Measurements from ENCODE around the gene LAMC2. TPM values are rescaled to one million over a fixed set of nuclear protein-coding genes. Genes with fewer than 3 reads are reported as not detected.
A peak's percentile ranks its signal among the peaks of the same experiment; 100 is the strongest.

Gene LAMC2
- total and polyA plus RNA-seq, 7 donors: 0.25 to 1.3 (median 0.99) TPM

DNA sequence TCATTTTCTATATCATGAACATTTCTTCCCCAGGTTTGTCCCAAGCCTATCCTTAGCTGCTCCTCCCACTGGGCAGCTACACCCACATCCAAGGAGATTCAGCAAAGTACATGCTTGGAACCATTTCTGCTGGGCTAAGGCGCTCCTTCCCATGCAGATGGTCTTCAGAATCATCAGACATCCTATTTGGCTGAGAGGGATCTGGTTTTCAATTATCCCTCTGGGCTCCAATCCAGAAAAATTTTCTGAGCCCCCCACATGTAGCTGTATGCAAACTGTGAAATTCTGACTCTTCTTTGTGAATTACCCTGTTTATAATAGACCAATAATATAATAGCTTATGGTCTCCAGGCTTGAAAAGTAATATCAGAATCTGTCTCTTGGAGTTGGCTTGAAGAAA is 99.2 kb downstream of the LAMC2 start:
- intact Hi-C loops (cut with DNase I): loop anchor here in 1 of 2 donors (10.0 kb wide), 1 partner anchor 180 kb away; no protein-coding TSS in a partner anchor
- TF ChIP-seq, protein P1, sequence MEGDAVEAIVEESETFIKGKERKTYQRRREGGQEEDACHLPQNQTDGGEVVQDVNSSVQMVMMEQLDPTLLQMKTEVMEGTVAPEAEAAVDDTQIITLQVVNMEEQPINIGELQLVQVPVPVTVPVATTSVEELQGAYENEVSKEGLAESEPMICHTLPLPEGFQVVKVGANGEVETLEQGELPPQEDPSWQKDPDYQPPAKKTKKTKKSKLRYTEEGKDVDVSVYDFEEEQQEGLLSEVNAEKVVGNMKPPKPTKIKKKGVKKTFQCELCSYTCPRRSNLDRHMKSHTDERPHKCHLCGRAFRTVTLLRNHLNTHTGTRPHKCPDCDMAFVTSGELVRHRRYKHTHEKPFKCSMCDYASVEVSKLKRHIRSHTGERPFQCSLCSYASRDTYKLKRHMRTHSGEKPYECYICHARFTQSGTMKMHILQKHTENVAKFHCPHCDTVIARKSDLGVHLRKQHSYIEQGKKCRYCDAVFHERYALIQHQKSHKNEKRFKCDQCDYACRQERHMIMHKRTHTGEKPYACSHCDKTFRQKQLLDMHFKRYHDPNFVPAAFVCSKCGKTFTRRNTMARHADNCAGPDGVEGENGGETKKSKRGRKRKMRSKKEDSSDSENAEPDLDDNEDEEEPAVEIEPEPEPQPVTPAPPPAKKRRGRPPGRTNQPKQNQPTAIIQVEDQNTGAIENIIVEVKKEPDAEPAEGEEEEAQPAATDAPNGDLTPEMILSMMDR (IDR thresholded peaks at IDR 0.05): no peak
- no peak overlapping the region for H3K4me3 ChIP-seq

DNA sequence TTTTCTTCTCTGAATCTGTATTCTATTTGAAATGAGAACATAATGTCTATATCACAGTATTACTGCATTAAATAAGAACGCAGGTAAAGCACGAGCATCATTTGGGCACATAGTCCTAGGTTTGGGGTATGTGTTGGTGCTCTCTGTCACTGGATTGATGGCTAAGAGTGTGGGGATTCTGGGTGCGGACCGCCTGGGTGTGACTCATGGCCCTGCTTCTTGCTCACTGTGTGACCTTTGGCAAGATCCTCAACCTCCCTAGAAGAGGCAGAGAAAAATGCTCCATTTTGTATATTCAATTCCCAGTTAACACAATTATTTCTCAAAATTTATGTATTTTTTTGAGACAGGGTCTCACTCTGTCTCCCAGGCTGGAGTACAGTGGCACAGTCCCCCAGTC is 99.7 kb downstream of the LAMC2 start:
- H3K9me3 ChIP-seq: no peaks in the 10 kb centered on the region
- H3K4me3 ChIP-seq: no peak overlapping the region
- DNase-seq (no peak), ATAC-seq (no peak)
- 64 to 95% (median 82%) methylated on average over 4 of the region's 4 CpGs for WGBS, 3 donors
- TF ChIP-seq, protein P1 (IDR thresholded peaks at IDR 0.05): no peak
- intact Hi-C loops (cut with DNase I): loop anchor here in 1 of 2 donors (10.0 kb wide), 1 partner anchor 179 kb away; no protein-coding TSS in a partner anchor
- H3K36me3 ChIP-seq (ENCODE audit: insufficient read depth in 1 of 2, low read depth in 1 of 2): no peaks in the 10 kb centered on the region
- no peak overlapping the region for H3K27ac ChIP-seq
- H3K4me1 ChIP-seq: peaks cover 32% of the 10 kb centered on the region
- H3K27me3 ChIP-seq (ENCODE audit: insufficient read depth in 3 of 3, low read length in 2 of 3): no peaks in the 10 kb centered on the region

More for the DNA sequence above, 99.2 kb downstream of the LAMC2 start:
- 87 to 96% (median 89%) methylated on average over 1 of the region's 1 CpG for WGBS, 3 donors
- no peak for ATAC-seq
- Histone ChIP-seq H3K4me1 (peaks cover 32% of the 10 kb centered on the region), H3K27ac (no peak overlapping the region), H3K9me3 (no peaks in the 10 kb centered on the region), H3K27me3 (ENCODE audit: insufficient read depth in 3 of 3, low read length in 2 of 3) (no peaks in the 10 kb centered on the region), H3K36me3 (ENCODE audit: insufficient read depth in 1 of 2, low read depth in 1 of 2) (no peaks in the 10 kb centered on the region)
- DNase-seq: no peak

DNA sequence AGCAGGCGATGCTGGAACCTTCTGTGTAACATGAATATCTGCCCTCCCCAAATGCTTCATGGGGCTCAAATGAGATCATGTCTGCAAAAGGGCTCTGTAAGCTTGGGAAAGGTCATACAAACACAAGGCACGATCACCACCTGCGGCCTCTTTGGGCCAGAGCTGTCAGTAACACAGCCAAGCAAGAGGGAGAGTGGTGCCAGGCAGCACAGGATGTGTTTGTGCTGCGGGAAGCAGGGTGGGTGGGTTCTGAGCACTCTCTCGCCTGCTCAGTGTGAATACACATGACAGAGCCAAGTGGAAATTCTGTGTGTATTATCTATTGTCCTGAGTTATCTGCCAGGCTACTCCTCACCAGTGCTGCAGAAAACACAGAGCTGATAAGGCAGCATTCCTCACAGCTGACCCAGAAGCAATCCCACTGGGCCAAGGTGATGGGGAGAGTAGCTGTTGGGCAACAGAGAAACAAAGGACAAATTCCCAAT is 101.2 kb downstream of the LAMC2 start:
- intact Hi-C loops (cut with DNase I): loop anchor here in 1 of 2 donors (10.0 kb wide), 1 partner anchor 178 kb away; no protein-coding TSS in a partner anchor
- no peaks in the 10 kb centered on the region for H3K36me3 ChIP-seq (ENCODE audit: insufficient read depth in 1 of 2, low read depth in 1 of 2)
- peak overlapping the region; percentile 41 for H3K27ac ChIP-seq
- 7 to 15% (median 11%) methylated on average over 5 of the region's 5 CpGs for WGBS, 3 donors
- H3K4me1 ChIP-seq: peaks cover 25% of the 10 kb centered on the region
- TF ChIP-seq, protein P1 (IDR thresholded peaks at IDR 0.05): no peak
- no peaks in the 10 kb centered on the region for H3K27me3 ChIP-seq (ENCODE audit: insufficient read depth in 3 of 3, low read length in 2 of 3)
- H3K4me3 ChIP-seq: no peak overlapping the region
- DNase-seq (peak in 1 of 2 donors; percentile 36), ATAC-seq (peak; percentile 59 to 74 (median 66))
- H3K9me3 ChIP-seq: no peaks in the 10 kb centered on the region

- H3K4me3 ChIP-seq: no peak overlapping the region
- H3K36me3 ChIP-seq (ENCODE audit: insufficient read depth in 1 of 2, low read depth in 1 of 2): no peaks in the 10 kb centered on the region
- intact Hi-C loops (cut with DNase I): loop anchor here in 1 of 2 donors (10.0 kb wide), 1 partner anchor 176 kb away; no protein-coding TSS in a partner anchor
- no peak overlapping the region for H3K27ac ChIP-seq
- ATAC-seq: no peak
- TF ChIP-seq, protein P1 (IDR thresholded peaks at IDR 0.05): no peak
- 25 to 61% (median 42%) methylated on average over 2 of the region's 2 CpGs for WGBS, 3 donors
- H3K9me3 ChIP-seq: no peaks in the 10 kb centered on the region
- no peak for DNase-seq
- H3K4me1 ChIP-seq: peaks cover 18% of the 10 kb centered on the region
- no peaks in the 10 kb centered on the region for H3K27me3 ChIP-seq (ENCODE audit: insufficient read depth in 3 of 3, low read length in 2 of 3)
These were observed 102.5 kb downstream of the LAMC2 start for GRCh38 chr1:183288583-183288982.

All from psoas muscle (tissue), 8 donors.